Measurements from ENCODE around the gene SDF4.

The SDF4 gene

GRCh38 chr1:1167398-1167821 lies 64.4 kb downstream of the SDF4 start:
- Histone ChIP-seq H3K4me1 (ENCODE audit: control insufficient read depth, insufficient read depth, low read length) (no peaks in the 10 kb centered on the region), H3K36me3 (ENCODE audit: control insufficient read depth in 2 of 2, insufficient read depth in 1 of 2, low read length in 2 of 2) (no peaks in the 10 kb centered on the region), H3K27ac (ENCODE audit: extremely low read depth, low read depth, low read length) (no peak overlapping the region), H3K9me3 (ENCODE audit: control insufficient read depth, insufficient read depth, low read depth, low read length) (no peaks in the 10 kb centered on the region), H3K4me3 (ENCODE audit: low read depth, low read length) (no peak overlapping the region)
- TF ChIP-seq ZFP69B (tag by site-specific recombination; IDR thresholded peaks at IDR 0.05) (no peak), IKZF3 (tag by site-specific recombination; IDR thresholded peaks at IDR 0.05) (no peak)
- ChIA-PET CTCF (interaction anchor here (0.6 kb wide), 1 partner anchor 124 kb away, joined by 3 read pairs; no protein-coding TSS in a partner anchor), POLR2A (no interaction called here)
